NK-92 (cell line): ENCODE data around the gene RNF208.
"Not testable (repeated sequence)": the region's sequence is repeated elsewhere in the genome, so short reads cannot be mapped to it uniquely, and the experiment has no call there.

Experiments used
- DNase-seq: peaks from one replicate; lab custom pipeline; 2025; ENCODE audit not compliant: unreplicated experiment; lab: John Stamatoyannopoulos, UW

RNF208 gene

GRCh38 chr9:137253717-137254623 lies 31.9 kb upstream of the RNF208 start:
- DNase-seq: no peak

- DNase-seq: no peak
Observed at GRCh38 chr9:137252555-137253506, 30.8 kb upstream of the RNF208 start.

- no peak for DNase-seq
Observed at GRCh38 chr9:137251490-137252268, 29.6 kb upstream of the RNF208 start.

GRCh38 chr9:137251194-137251461 lies 29.1 kb upstream of the RNF208 start, which contains the start of gene STPG3:
TSS of gene STPG3 (plus strand) at chr9:137251286. CDS start at chr9:137251287, 1 bp downstream.
- DNase-seq: no peak

GRCh38 chr9:137250329-137251193 lies 28.5 kb upstream of the RNF208 start:
- DNase-seq: no peak

GRCh38 chr9:137247916-137248175 lies 25.8 kb upstream of the RNF208 start:
- DNase-seq: no peak

GRCh38 chr9:137247135-137247915 lies 25.3 kb upstream of the RNF208 start:
- DNase-seq: no peak

GRCh38 chr9:137245450-137246421 lies 23.7 kb upstream of the RNF208 start:
- no peak for DNase-seq

GRCh38 chr9:137244486-137245449 lies 22.7 kb upstream of the RNF208 start:
- DNase-seq: no peak

GRCh38 chr9:137243626-137244485 lies 21.8 kb upstream of the RNF208 start:
- DNase-seq: no peak

- not testable (repeated sequence) for DNase-seq
Observed at GRCh38 chr9:137243266-137243625, 21.2 kb upstream of the RNF208 start.

GRCh38 chr9:137242269-137243203 lies 20.5 kb upstream of the RNF208 start:
- DNase-seq: no peak

- DNase-seq: no peak
Observed at GRCh38 chr9:137241490-137242268, 19.6 kb upstream of the RNF208 start.

- DNase-seq: peak; percentile 90
Observed at GRCh38 chr9:137240841-137241489, 18.9 kb upstream of the RNF208 start, which contains the start of gene TUBB4B. TSS of gene TUBB4B (plus strand) at chr9:137241287. CDS start at chr9:137241361, 74 bp downstream.
